Breast epithelium (tissue), 3 donors: ENCODE measurements around the gene SHB.

Source experiments
- CTCF ChIP-seq, 3 donors: fragments of 450-650 bp; IDR thresholded peaks; one replicate each; pipeline ENCODE4 v1.5.1; 2016 to 2017; ENCODE audit warnings: antibody characterized with exemption in 3 of 3, mild to moderate bottlenecking in 3 of 3, moderate library complexity in 3 of 3
- POLR2A ChIP-seq: fragments of 450-650 bp; IDR thresholded peaks from one replicate; pipeline ENCODE4 v1.6.1; 2016; ENCODE audit warnings: antibody characterized with exemption, mild to moderate bottlenecking, moderate library complexity

- TF ChIP-seq CTCF (IDR thresholded peaks at IDR 0.05) (no peak), POLR2A (no peak)
These were observed 52.5 kb downstream of the SHB start for GRCh38 chr9:38016375-38017135.
